Lung (tissue), 12 donors: ENCODE data around the gene MPC1. TPM values are rescaled to one million over a fixed set of nuclear protein-coding genes. Genes with fewer than 3 reads are reported as not detected.
"Not testable (repeated sequence)": the region's sequence is repeated elsewhere in the genome, so short reads cannot be mapped to it uniquely, and the experiment has no call there.

Source experiments
- ATAC-seq: fragments of 200-7000 bp; cut with Tn5 transposase; one replicate; pipeline ENCODE4 v1.9.1; 2020; ENCODE audit warnings: moderate number of reproducible peaks; ENCODE audit not compliant: insufficient read depth, low FRiP score
- DNase-seq, 3 donors: peaks; one replicate each; pipeline ENCODE4 v3.0.0-alpha.2; 2013 to 2017
- H3K27ac ChIP-seq, 2 donors: one replicate each; pipeline ENCODE4 v1.5.1; 2013; ENCODE audit warnings: mild to moderate bottlenecking in 2 of 2, moderate library complexity in 2 of 2, control low read depth in 1 of 2, inconsistent platforms in 1 of 2, low read depth in 1 of 2, low read length in 1 of 2
- H3K27me3 ChIP-seq, 3 donors: one replicate each; pipeline ENCODE4 v1.5.1; 2013; ENCODE audit warnings: low read length in 2 of 3; ENCODE audit not compliant: control insufficient read depth in 3 of 3, insufficient read depth in 3 of 3
- H3K36me3 ChIP-seq, 4 donors: one replicate each; pipeline ENCODE4 v1.5.1; 2013; ENCODE audit warnings: low read length in 4 of 4, mild to moderate bottlenecking in 1 of 4, moderate library complexity in 1 of 4; ENCODE audit not compliant: control insufficient read depth in 4 of 4, insufficient read depth in 4 of 4
- H3K4me1 ChIP-seq, 5 donors: one replicate each; pipeline ENCODE4 v1.5.1; 2013; ENCODE audit warnings: low read length in 5 of 5, mild to moderate bottlenecking in 2 of 5, moderate library complexity in 1 of 5; ENCODE audit not compliant: control insufficient read depth in 5 of 5, insufficient read depth in 5 of 5
- H3K4me3 ChIP-seq: one replicate; pipeline ENCODE4 v1.5.1; 2013; ENCODE audit warnings: mild to moderate bottlenecking, control low read depth, moderate library complexity
- H3K9ac ChIP-seq, 2 donors: one replicate each; pipeline ENCODE4 v1.5.1; 2013; ENCODE audit warnings: low read length in 2 of 2, control low read depth in 1 of 2; ENCODE audit not compliant: insufficient read depth in 1 of 2
- H3K9me3 ChIP-seq, 4 donors: one replicate each; pipeline ENCODE4 v1.5.1; 2013; ENCODE audit warnings: low read length in 3 of 4, mild to moderate bottlenecking in 1 of 4, moderate library complexity in 1 of 4; ENCODE audit not compliant: control insufficient read depth in 4 of 4, insufficient read depth in 3 of 4
- WGBS, 2 donors: extraction: QIAGEN DNeasy Blood & Tissue Kit; methylation state at CpG; one replicate each; pipeline ENCODE4 v1.1.7; 2013; 5-methylcytosine and 5-hydroxymethylcytosine counted together
- polyA plus RNA-seq, 2 donors: library from polyadenylated mRNA; stranded (reverse); fragments of 200-250 nt; gene quantifications; one replicate each; pipeline ENCODE4 v1.2.1, GENCODE V29; 2013
- total RNA-seq, 2 donors: library from RNA; depleted of rRNA in 1 of 2; stranded (reverse); fragments of >200 nt in 1 of 2; gene quantifications; one replicate each; pipeline ENCODE4 v1.2.1, GENCODE V29; 2014 to 2021
- TF ChIP-seq, protein P1 (sequence below): IDR thresholded peaks from 2 replicates; pipeline ENCODE4 v1.5.1; 2012; ENCODE audit warnings: mild to moderate bottlenecking; ENCODE audit errors: control extremely low read depth, extremely low read depth
- donor health status: control.
- donor health status: control.
- donor health status: Bipolar disorder and iron deficiency.
- donor health status: healthy.
- donor health status: DM: yes; HTN: yes; CAD: no.

MPC1 gene
- total and polyA plus RNA-seq, 4 donors = 30.1 to 103 (median 56.6) TPM

DNA sequence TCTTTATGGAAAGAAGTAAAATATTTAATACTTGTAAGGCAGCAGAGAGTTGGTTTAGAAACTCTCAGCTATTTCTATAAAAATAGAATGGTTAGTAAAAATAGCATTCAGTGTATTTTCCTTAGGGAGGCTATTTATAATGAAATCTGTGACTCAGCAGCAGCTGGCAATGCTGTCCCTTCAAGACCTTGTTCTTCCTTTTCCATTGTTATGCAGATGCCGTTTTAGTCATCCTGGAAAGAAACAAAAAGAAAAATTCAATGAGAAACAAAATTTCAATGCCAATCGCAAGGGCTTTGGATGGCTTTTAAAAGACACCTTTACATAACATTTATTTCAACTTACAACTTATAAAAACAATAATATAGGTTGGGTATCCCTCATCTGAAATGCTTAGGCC, 17.5 kb downstream of the MPC1 start:
- H3K27ac ChIP-seq = peak overlapping the region in 1 of 2 donors; percentile 22
- no peaks in the 10 kb centered on the region for H3K9me3 ChIP-seq
- ATAC-seq (no peak), DNase-seq (no peak)
- H3K4me1 ChIP-seq = peaks cover 0 to 14% (median 0%) of the 10 kb centered on the region in 5 donors
- no peaks in the 10 kb centered on the region for H3K27me3 ChIP-seq
- WGBS, 2 donors = 66 to 86% methylated on average over 2 of the region's 2 CpGs
- peaks cover 2 to 21% (median 9%) of the 10 kb centered on the region in 4 donors for H3K36me3 ChIP-seq
- no peak overlapping the region for H3K4me3 ChIP-seq
- H3K9ac ChIP-seq = no peak overlapping the region
- TF ChIP-seq, protein P1, sequence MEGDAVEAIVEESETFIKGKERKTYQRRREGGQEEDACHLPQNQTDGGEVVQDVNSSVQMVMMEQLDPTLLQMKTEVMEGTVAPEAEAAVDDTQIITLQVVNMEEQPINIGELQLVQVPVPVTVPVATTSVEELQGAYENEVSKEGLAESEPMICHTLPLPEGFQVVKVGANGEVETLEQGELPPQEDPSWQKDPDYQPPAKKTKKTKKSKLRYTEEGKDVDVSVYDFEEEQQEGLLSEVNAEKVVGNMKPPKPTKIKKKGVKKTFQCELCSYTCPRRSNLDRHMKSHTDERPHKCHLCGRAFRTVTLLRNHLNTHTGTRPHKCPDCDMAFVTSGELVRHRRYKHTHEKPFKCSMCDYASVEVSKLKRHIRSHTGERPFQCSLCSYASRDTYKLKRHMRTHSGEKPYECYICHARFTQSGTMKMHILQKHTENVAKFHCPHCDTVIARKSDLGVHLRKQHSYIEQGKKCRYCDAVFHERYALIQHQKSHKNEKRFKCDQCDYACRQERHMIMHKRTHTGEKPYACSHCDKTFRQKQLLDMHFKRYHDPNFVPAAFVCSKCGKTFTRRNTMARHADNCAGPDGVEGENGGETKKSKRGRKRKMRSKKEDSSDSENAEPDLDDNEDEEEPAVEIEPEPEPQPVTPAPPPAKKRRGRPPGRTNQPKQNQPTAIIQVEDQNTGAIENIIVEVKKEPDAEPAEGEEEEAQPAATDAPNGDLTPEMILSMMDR = no peak

DNA sequence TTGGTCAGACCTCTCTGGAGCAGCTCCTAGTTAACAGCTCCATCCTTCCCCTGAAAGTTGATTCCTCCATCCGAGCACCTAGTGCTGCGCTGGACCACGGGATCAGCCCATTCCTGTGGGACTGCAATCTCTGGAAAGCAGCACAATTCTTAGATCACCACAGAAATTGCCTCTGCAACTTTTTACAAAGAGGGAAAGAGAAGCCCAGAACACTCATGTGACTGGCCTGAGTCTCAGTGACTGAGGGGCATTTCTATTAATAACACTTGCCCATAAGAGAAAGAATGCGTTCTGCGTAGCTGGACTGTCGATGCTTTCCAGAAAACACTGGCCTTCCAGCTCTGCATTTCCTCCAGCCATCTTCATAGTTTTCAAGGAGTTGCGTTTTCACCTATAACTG, 18.3 kb downstream of the MPC1 start:
- H3K9ac ChIP-seq = no peak overlapping the region
- no peak for ATAC-seq
- H3K36me3 ChIP-seq = peaks cover 2 to 19% (median 9%) of the 10 kb centered on the region in 4 donors
- TF ChIP-seq, protein P1 = no peak
- no peak overlapping the region for H3K4me3 ChIP-seq
- no peak for DNase-seq
- no peaks in the 10 kb centered on the region for H3K9me3 ChIP-seq
- H3K4me1 ChIP-seq = peaks cover 0 to 12% (median 0%) of the 10 kb centered on the region in 5 donors
- peak overlapping the region in 1 of 2 donors; percentile 11 for H3K27ac ChIP-seq
- H3K27me3 ChIP-seq = no peaks in the 10 kb centered on the region
- 81 to 91% methylated on average over 7 of the region's 7 CpGs for WGBS, 2 donors

DNA sequence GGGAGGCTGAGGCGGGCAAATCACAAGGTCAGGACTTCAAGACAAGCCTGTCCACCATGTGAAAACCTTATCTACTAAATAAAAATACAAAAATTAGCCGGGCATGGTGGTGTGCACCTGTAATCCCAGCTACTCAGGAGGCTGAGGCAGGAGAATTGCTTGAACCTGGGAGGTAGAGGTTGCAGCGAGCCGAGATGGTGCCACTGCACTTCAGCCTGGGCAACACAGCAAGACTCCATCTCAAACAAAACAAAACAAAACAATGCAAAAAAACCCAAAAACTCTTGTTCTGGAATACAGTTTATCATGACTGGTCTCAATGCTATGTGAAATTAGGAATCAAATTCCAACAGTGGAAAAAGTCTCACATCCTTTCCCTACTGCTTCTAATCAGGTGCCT, 20.3 kb downstream of the MPC1 start:
- H3K27me3 ChIP-seq, ATAC-seq, DNase-seq, H3K9ac ChIP-seq, H3K4me3 ChIP-seq, H3K9me3 ChIP-seq, H3K27ac ChIP-seq: not testable (repeated sequence)
- WGBS, 2 donors = 96 to 98% methylated on average over 4 of the region's 4 CpGs
- H3K4me1 ChIP-seq = peaks cover 0 to 12% (median 0%) of the 10 kb centered on the region in 5 donors
- peaks cover 2 to 17% (median 5%) of the 10 kb centered on the region in 4 donors for H3K36me3 ChIP-seq

DNA sequence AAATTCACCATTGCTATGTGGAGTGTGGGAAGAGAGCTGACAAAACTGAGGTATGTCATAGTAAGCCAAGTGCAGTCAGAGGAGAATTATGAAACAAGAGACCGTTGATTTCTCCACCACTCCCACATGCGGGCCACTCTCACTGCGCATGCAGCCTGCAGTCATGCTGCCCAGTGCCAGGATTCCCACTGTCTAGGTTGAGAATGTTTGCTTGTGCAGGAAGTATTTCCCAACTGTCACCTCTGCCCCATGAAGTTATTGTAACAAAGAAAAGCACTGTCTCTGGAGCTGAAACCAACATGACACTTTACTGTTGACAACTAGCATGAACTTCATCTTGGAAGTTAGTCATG, 21.7 kb downstream of the MPC1 start:
- DNase-seq (no peak), ATAC-seq (no peak)
- Histone ChIP-seq H3K4me1 (peaks cover 0 to 10% (median 0%) of the 10 kb centered on the region in 5 donors), H3K27ac (no peak overlapping the region), H3K9ac (no peak overlapping the region), H3K27me3 (no peaks in the 10 kb centered on the region), H3K36me3 (peaks cover 0 to 16% (median 5%) of the 10 kb centered on the region in 4 donors), H3K9me3 (no peaks in the 10 kb centered on the region), H3K4me3 (no peak overlapping the region)
- WGBS, 2 donors = 35 to 72% methylated on average over 3 of the region's 3 CpGs
- TF ChIP-seq, protein P1 = no peak
